Bronchial epithelial cell (primary cell): Measurements from ENCODE around the gene GRM5. TPM values are rescaled to one million over a fixed set of nuclear protein-coding genes. Genes with fewer than 3 reads are reported as not detected.

Experiments
- DNase-seq: peaks from one replicate; pipeline ENCODE4 v3.0.0-alpha.2; 2010; ENCODE audit warnings: low read depth
- FAIRE-seq: peaks from 2 replicates; lab custom pipeline; 2011; peaks lifted over from hg19 to GRCh38; lab: Jason Lieb, UNC
- H3K27me3 ChIP-seq: 2 replicates; pipeline ENCODE4 v1.5.1; 2011; ENCODE audit warnings: low read length; ENCODE audit not compliant: control insufficient read depth, insufficient read depth
- H3K36me3 ChIP-seq: 2 replicates; pipeline ENCODE4 v1.5.1; 2011; ENCODE audit warnings: low read length; ENCODE audit not compliant: control insufficient read depth, insufficient read depth
- H3K4me3 ChIP-seq: 2 replicates; pipeline ENCODE4 v1.5.1; 2011; ENCODE audit warnings: mild to moderate bottlenecking, low read depth, low read length, control low read depth
- total RNA-seq: library from RNA; depleted of rRNA; stranded (reverse); fragments of >200 nt; gene quantifications from 2 replicates; pipeline ENCODE4 v1.2.1, GENCODE V29; 2014
- TF ChIP-seq, protein P1 (sequence below): IDR thresholded peaks from 2 replicates; pipeline ENCODE4 v1.5.1; 2011; ENCODE audit warnings: mild to moderate bottlenecking, moderate library complexity, low read length, control low read depth, inconsistent platforms; ENCODE audit not compliant: insufficient read depth, severe bottlenecking

GRM5 gene
- total RNA-seq, 1 donor from 2014 or later: not detected

DNA sequence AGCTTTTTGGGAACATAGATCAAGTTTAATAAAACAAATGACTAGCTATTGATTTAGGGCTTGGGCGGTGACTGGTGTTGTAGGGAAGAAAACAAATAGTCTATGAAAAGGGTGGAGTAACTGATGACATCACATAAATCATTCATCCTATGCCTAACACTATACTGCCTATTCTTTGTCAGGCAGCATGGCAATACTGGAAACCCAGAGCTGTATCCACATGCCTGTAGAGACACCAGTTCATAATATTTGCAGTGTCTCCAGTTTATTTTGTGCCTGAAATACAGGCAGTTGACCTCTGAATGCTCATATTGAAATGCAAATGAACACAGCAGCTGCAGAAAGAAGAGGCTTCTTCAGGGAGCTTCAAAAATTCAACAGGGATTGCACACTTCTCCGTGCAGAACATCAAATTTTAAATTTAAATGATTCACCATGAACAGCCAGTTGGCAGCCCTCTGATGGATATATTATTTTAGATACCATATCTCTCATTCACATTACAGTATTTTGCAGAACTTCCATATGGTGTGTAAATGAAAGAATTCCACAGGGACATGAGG is 445.1 kb downstream of the GRM5 start:
- H3K4me3 ChIP-seq: no peak overlapping the region
- H3K27me3 ChIP-seq: no peaks in the 10 kb centered on the region
- no peak for FAIRE-seq
- no peak for DNase-seq
- no peaks in the 10 kb centered on the region for H3K36me3 ChIP-seq
- TF ChIP-seq, protein P1, sequence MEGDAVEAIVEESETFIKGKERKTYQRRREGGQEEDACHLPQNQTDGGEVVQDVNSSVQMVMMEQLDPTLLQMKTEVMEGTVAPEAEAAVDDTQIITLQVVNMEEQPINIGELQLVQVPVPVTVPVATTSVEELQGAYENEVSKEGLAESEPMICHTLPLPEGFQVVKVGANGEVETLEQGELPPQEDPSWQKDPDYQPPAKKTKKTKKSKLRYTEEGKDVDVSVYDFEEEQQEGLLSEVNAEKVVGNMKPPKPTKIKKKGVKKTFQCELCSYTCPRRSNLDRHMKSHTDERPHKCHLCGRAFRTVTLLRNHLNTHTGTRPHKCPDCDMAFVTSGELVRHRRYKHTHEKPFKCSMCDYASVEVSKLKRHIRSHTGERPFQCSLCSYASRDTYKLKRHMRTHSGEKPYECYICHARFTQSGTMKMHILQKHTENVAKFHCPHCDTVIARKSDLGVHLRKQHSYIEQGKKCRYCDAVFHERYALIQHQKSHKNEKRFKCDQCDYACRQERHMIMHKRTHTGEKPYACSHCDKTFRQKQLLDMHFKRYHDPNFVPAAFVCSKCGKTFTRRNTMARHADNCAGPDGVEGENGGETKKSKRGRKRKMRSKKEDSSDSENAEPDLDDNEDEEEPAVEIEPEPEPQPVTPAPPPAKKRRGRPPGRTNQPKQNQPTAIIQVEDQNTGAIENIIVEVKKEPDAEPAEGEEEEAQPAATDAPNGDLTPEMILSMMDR: no peak

DNA sequence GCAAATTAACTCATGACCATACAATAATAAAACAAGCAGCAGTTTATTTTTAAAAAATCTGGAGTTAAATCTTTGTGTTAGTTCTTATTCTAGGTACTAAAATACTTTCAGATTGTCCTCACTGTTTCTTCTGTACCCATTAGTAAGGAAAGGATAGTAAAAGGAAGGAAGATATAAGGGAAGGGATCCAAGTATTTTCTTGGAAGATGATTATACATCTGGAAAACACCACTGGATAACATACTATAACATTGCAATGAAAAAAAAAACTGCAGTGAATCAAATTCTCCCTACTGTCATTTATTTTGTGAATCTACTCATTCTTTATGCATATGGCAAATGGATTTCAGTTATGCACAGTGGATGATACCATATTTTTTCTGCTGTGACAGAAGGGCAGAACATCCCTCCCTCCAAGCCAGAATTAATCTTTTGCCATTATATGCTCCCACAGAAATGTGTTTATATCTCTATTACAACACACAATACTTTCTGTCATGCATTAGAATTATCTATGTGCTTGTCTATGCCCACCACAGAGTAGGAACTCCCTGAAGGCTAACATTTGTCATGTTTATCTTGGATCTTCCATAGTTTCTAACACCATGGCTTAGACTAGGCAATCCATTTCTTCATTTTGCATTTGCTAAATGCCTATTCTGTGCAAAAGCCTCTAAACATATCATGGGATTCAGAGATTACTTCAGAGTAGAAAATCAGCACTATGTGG is 446.0 kb downstream of the GRM5 start:
- no peaks in the 10 kb centered on the region for H3K36me3 ChIP-seq
- no peak overlapping the region for H3K4me3 ChIP-seq
- FAIRE-seq: no peak
- no peak for DNase-seq
- TF ChIP-seq, protein P1: no peak
- H3K27me3 ChIP-seq: no peaks in the 10 kb centered on the region

DNA sequence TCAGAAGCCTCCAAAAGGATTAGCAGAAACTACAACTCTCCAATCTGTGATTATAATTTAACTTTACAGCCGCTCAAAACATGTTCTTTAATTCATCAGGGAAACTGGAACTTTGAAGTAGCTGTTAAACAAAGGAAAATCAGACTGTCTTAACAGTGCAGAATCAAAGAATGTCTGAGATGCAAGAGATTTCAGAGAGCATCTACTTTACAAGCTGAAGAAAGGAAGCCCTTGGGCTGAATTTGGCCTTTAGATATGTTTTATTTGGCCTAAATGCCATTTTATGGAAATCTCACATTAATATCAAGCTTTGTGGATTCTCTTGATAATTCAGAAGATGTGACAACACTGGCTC is 446.7 kb downstream of the GRM5 start:
- no peaks in the 10 kb centered on the region for H3K36me3 ChIP-seq
- DNase-seq (no peak), FAIRE-seq (no peak)
- no peaks in the 10 kb centered on the region for H3K27me3 ChIP-seq
- TF ChIP-seq, protein P1: no peak
- H3K4me3 ChIP-seq: no peak overlapping the region

DNA sequence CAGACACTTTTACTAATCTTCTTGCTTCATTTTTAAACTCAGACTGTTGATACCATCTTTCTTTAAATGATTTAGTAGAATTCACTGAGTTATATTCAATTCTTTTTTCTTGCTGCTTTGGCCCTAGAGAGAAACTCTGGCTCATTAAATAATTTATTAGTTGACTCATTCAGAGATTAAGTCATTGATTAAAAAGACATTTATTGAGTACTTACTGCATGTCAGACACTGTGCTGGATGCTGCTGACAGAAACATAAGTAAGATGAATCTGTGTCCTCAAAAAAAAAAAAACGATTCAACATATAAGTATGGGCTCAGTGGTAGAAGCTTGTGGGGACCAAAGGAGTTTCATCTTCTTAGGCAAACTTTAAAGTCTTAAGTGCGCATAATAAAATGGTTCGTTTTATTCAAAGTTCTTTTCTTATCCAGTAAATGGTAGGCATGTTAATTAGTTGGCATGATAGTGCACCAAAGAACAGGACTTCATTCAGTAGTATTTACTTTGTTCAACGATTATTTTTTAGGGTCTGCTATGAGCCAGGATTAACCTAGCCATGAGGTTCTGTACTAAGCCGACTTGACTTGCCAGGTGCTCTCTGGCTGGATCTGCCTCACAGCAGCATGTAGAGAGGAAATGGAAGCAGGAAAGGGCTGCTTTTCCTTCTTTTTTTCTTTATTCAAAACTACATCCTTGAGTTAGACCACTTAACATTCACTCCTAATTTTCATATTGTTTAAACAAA is 447.3 kb downstream of the GRM5 start:
- no peaks in the 10 kb centered on the region for H3K27me3 ChIP-seq
- H3K36me3 ChIP-seq: no peaks in the 10 kb centered on the region
- no peak for FAIRE-seq
- no peak overlapping the region for H3K4me3 ChIP-seq
- TF ChIP-seq, protein P1: no peak
- DNase-seq: no peak

DNA sequence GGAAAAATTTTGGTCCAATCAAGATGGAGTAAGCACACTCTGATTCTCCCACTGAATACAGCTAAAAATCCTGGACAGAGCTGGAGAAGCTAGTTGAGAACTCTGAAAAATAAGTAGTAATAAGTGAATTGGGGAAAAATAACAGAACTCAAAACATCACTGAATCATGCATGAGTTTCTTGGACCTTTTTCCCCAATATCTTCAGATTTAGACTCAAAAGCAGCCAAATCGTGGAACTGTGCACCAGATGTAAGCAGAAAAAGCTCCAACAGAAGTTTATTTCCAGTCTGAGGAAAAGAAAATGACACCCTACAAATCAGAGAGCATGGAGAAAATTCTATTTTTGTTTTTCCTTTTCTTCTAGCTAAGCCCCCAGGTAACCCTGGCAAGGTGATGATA is 448.6 kb downstream of the GRM5 start:
- no peak overlapping the region for H3K4me3 ChIP-seq
- no peaks in the 10 kb centered on the region for H3K36me3 ChIP-seq
- no peak for FAIRE-seq
- TF ChIP-seq, protein P1: no peak
- no peak for DNase-seq
- H3K27me3 ChIP-seq: no peaks in the 10 kb centered on the region
